Epithelial cell of proximal tubule (primary cell): Measurements from ENCODE around the gene FHOD3. TPM values are rescaled to one million over a fixed set of nuclear protein-coding genes. Genes with fewer than 3 reads are reported as not detected.

Source experiments
- DNase-seq: peaks from one replicate; pipeline ENCODE4 v3.0.0-alpha.2; 2011; ENCODE audit warnings: low read depth
- H3K4me3 ChIP-seq: 2 replicates; pipeline ENCODE4 v1.5.1; 2011; ENCODE audit warnings: low read depth, mild to moderate bottlenecking, low read length
- CTCF ChIP-seq: conservative IDR thresholded peaks from 2 replicates; pipeline ENCODE4 v1.5.1; 2012; ENCODE audit warnings: low read depth, mild to moderate bottlenecking, low read length
- total RNA-seq: library from RNA; depleted of rRNA; stranded (reverse); fragments of >200 nt; gene quantifications from 2 replicates; pipeline ENCODE4 v1.2.3, GENCODE V29; 2015

Gene FHOD3
- total RNA-seq, 1 donor from 2014 or later = 27.3 TPM

- DNase-seq = no peak
Measured at GRCh38 chr18:36295214-36295613, 2.3 kb upstream of the FHOD3 start.

GRCh38 chr18:36295880-36296301, 1.6 kb upstream of the FHOD3 start:
- no peak for TF ChIP-seq CTCF

More at GRCh38 chr18:36295214-36295613, 2.3 kb upstream of the FHOD3 start:
- TF ChIP-seq CTCF = no peak
- no peak overlapping the region for H3K4me3 ChIP-seq

GRCh38 chr18:36296650-36297416, 680 bp upstream of the FHOD3 start:
- TF ChIP-seq CTCF = no peak
- no peak for DNase-seq
- peak overlapping the region; percentile 79 for H3K4me3 ChIP-seq

More at GRCh38 chr18:36295880-36296301, 1.6 kb upstream of the FHOD3 start:
- peak overlapping the region; percentile 79 for H3K4me3 ChIP-seq
- DNase-seq = no peak

DNA sequence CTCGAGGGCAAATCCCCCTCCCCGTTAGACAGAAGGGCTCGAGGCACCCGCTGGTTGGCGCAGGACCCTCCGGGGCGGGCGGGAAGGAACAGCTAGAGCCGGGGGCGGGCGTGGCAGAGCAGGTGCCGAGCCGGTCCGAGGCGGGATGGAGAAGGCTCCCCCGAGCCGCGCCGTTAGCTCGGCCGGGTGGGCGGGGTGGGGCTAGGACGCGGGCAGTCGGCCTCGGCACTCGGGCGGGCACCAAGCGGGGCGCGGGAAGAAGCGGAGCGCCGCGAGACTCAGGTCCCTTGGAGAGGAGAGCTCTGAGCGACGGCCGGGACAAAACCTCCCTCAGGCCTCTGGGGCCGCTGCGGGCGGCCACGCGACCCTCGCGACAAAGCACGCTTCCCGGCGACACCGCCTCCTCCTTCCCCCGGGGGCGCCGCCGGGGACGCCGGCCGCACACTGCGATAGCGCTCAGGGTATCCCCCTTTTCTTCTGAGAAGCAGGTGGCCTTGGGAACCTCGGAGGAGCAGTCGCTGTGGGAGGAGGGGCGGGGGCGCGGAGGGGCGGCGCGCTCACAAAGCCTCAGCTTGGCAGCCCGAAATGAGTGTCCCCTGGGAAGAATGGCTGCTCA, 721 bp downstream of the FHOD3 start:
- no peak for DNase-seq
- no peak for TF ChIP-seq CTCF
- H3K4me3 ChIP-seq = peak overlapping the region; percentile 79

DNA sequence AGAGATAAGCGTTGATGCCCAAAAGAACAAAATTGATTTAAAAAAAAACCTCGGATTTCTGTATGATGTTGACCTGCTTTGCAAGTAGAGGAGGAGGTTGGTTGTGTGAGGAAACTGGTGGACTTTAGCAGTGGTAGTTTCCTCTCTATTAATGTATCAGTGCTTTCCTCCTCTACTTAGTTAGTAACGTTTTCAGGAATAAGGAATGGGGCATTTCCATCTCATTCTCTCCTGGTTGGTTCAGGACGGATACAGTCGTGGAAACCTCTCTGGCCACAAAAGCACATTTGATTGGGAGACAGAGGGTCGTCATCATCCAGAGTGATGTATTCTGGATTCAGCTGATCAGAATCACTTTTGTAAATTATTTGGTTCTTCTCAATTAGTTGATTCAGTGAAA, 1.5 kb downstream of the FHOD3 start:
- no peak for DNase-seq
- H3K4me3 ChIP-seq = peak overlapping the region; percentile 79
- no peak for TF ChIP-seq CTCF

DNA sequence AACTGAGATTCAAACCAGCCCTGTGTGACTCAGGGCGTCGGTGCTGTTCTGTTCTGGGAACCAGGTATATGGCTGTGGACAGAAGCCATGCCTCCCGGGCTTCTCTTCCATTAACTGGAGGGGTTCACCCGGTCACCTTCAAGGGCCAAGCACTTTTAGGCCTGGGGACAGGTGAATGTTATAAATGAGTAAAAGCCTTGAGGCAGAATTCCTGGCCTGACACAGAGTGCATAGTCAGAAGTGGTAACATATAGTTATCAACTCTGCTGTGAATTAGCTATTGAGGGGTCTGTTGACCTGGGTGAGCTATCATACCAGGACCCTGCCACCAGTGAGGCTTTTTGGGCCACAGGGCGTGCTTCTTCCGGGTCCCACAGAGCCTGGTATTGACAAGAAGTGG, 2.7 kb downstream of the FHOD3 start:
- H3K4me3 ChIP-seq = no peak overlapping the region
- no peak for DNase-seq
- no peak for TF ChIP-seq CTCF
